DOHH2 (cell line): Measurements from ENCODE around the gene MACROD2.

Source experiments
- H3F3A ChIP-seq: fragments of 200-600 bp; sonication (generic), shearing (Covaris generic); 2 replicates; pipeline ENCODE4 v1.6.0; 2016; ENCODE audit warnings: antibody characterized with exemption, mild to moderate bottlenecking; ENCODE audit not compliant: control insufficient read depth, insufficient read depth
- H3K27ac ChIP-seq: fragments of 200-600 bp; sonication (generic); 2 replicates; pipeline ENCODE4 v1.5.1; 2014; ENCODE audit warnings: low read depth, mild to moderate bottlenecking, low read length, moderate library complexity
- H3K27me3 ChIP-seq: fragments of 200-600 bp; sonication (generic); 2 replicates; pipeline ENCODE4 v1.6.1; 2014; ENCODE audit warnings: mild to moderate bottlenecking, low read length, mixed read lengths; ENCODE audit not compliant: control insufficient read depth
- H3K36me3 ChIP-seq: fragments of 200-600 bp; sonication (generic); 2 replicates; pipeline ENCODE4 v1.6.1; 2014; ENCODE audit warnings: mild to moderate bottlenecking, low read length, moderate library complexity, mixed read lengths; ENCODE audit not compliant: control insufficient read depth
- H3K4me1 ChIP-seq: fragments of 200-600 bp; sonication (generic); 2 replicates; pipeline ENCODE4 v1.6.1; 2014; ENCODE audit warnings: mild to moderate bottlenecking, low read length, mixed read lengths; ENCODE audit not compliant: control insufficient read depth
- H3K4me2 ChIP-seq: fragments of 200-600 bp; sonication (generic); 2 replicates; pipeline ENCODE4 v1.6.0; 2014; ENCODE audit warnings: mild to moderate bottlenecking, low read length, moderate library complexity
- H3K4me3 ChIP-seq: fragments of 200-600 bp; sonication (generic); 2 replicates; pipeline ENCODE4 v1.5.1; 2014; ENCODE audit warnings: mild to moderate bottlenecking, low read length, mixed read lengths
- H3K79me2 ChIP-seq: fragments of 200-600 bp; sonication (generic); 2 replicates; pipeline ENCODE4 v1.6.1; 2014; ENCODE audit warnings: mild to moderate bottlenecking, low read length, mixed read lengths; ENCODE audit not compliant: control insufficient read depth
- H3K9me2 ChIP-seq: fragments of 200-600 bp; sonication (generic); replicated peaks from 2 replicates; pipeline ENCODE4 v1.6.1; 2014; ENCODE audit warnings: mild to moderate bottlenecking, low read length, mixed read lengths; ENCODE audit not compliant: control insufficient read depth
- H3K9me3 ChIP-seq: fragments of 200-600 bp; sonication (generic); 2 replicates; pipeline ENCODE4 v1.6.1; 2014; ENCODE audit warnings: antibody characterized with exemption, low read length, mixed read lengths; ENCODE audit not compliant: control insufficient read depth, insufficient read depth
- H4K20me1 ChIP-seq: fragments of 200-600 bp; sonication (generic); 2 replicates; pipeline ENCODE4 v1.6.0; 2014; ENCODE audit warnings: low read depth, mild to moderate bottlenecking, antibody characterized with exemption, low read length, moderate library complexity; ENCODE audit not compliant: control insufficient read depth, insufficient read depth
- EZH2phosphoT487 ChIP-seq: fragments of 200-600 bp; sonication (generic); IDR thresholded peaks from 2 replicates; pipeline ENCODE4 v1.6.1; 2017; ENCODE audit warnings: borderline replicate concordance, mild to moderate bottlenecking, antibody characterized with exemption, low read length, moderate library complexity, mixed read lengths
- TF ChIP-seq, protein P1 (sequence below): fragments of 200-600 bp; sonication (generic); IDR thresholded peaks from one replicate; pipeline ENCODE4 v1.5.1; 2014; ENCODE audit warnings: antibody characterized with exemption, mild to moderate bottlenecking, low read depth, low read length; ENCODE audit not compliant: poor library complexity, severe bottlenecking

Gene MACROD2

DNA sequence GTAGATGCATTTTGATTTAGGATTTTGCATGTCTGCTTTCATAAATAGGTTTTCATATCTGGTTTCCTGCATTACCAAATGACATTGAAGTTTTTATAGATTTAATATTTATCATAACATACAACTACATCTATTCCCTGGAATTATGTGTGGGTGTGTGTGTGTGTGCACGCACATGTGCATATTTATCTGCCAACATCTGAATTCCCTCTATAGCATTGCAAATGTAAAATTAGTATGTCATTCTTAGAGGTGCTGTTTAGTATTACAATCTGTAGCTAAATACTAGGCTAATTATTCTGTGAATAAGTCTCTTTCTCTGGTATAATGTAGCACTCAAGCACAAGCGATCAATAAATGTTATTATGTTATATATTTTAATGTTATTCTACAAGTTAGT is 820.0 kb downstream of the MACROD2 start:
- H4K20me1 ChIP-seq = no peaks in the 10 kb centered on the region
- no peak overlapping the region for H3K4me2 ChIP-seq
- TF ChIP-seq EZH2phosphoT487 = no peak
- TF ChIP-seq, protein P1, sequence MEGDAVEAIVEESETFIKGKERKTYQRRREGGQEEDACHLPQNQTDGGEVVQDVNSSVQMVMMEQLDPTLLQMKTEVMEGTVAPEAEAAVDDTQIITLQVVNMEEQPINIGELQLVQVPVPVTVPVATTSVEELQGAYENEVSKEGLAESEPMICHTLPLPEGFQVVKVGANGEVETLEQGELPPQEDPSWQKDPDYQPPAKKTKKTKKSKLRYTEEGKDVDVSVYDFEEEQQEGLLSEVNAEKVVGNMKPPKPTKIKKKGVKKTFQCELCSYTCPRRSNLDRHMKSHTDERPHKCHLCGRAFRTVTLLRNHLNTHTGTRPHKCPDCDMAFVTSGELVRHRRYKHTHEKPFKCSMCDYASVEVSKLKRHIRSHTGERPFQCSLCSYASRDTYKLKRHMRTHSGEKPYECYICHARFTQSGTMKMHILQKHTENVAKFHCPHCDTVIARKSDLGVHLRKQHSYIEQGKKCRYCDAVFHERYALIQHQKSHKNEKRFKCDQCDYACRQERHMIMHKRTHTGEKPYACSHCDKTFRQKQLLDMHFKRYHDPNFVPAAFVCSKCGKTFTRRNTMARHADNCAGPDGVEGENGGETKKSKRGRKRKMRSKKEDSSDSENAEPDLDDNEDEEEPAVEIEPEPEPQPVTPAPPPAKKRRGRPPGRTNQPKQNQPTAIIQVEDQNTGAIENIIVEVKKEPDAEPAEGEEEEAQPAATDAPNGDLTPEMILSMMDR = no peak
- no peaks in the 10 kb centered on the region for H3F3A ChIP-seq
- H3K4me1 ChIP-seq = no peaks in the 10 kb centered on the region
- H3K9me3 ChIP-seq = no peaks in the 10 kb centered on the region
- no peak overlapping the region for H3K27ac ChIP-seq
- H3K27me3 ChIP-seq = no peaks in the 10 kb centered on the region
- H3K4me3 ChIP-seq = no peak overlapping the region
- H3K9me2 ChIP-seq = no peaks in the 10 kb centered on the region
- no peaks in the 10 kb centered on the region for H3K79me2 ChIP-seq
- no peaks in the 10 kb centered on the region for H3K36me3 ChIP-seq

DNA sequence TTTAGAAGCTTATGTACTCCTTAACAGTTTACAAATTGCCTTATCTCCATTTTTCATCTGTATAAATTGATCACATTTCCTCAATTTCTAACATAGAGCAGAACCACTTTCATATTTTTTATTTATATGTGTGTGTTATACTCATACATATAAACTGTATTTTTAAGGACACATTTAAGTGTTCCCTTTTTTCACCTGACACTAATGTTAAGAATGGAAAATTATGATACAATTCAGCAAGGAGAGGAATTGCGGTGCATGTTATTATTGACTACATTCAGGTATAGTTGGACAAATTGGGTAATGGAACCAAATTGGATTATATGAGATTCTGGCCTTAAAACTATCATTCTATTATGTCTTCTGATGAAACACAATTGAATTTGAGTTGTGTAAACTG is 821.2 kb downstream of the MACROD2 start:
- Histone ChIP-seq H3K4me2 (no peak overlapping the region), H4K20me1 (no peaks in the 10 kb centered on the region), H3K79me2 (no peaks in the 10 kb centered on the region), H3K9me2 (no peaks in the 10 kb centered on the region), H3K27ac (no peak overlapping the region), H3K36me3 (no peaks in the 10 kb centered on the region), H3K9me3 (no peaks in the 10 kb centered on the region), H3K4me1 (no peaks in the 10 kb centered on the region), H3K27me3 (no peaks in the 10 kb centered on the region), H3K4me3 (no peak overlapping the region), H3F3A (no peaks in the 10 kb centered on the region)
- no peak for TF ChIP-seq EZH2phosphoT487
- TF ChIP-seq, protein P1 = no peak

DNA sequence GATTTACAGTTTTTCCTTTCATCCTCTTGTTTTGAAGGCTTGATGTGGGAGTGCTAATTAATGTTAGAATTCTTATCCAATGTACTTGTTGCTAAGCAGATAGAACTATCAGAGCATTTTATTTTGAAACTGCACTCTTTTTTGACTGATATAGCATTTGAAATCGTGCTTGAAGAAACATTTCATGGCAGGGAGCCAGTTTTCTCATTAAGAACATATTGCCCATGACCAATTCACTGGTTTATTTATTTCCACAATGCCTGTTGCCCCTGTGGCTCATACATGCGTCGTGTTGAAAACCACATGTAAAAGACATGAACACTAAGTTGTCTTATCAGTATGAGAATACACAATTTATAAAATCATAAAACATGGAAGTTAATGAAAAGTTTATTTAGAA is 821.8 kb downstream of the MACROD2 start:
- H3K36me3 ChIP-seq = no peaks in the 10 kb centered on the region
- no peaks in the 10 kb centered on the region for H3K27me3 ChIP-seq
- TF ChIP-seq, protein P1 = no peak
- no peak for TF ChIP-seq EZH2phosphoT487
- no peak overlapping the region for H3K27ac ChIP-seq
- H3K79me2 ChIP-seq = no peaks in the 10 kb centered on the region
- H3K4me2 ChIP-seq = no peak overlapping the region
- no peak overlapping the region for H3K4me3 ChIP-seq
- no peaks in the 10 kb centered on the region for H3K4me1 ChIP-seq
- no peaks in the 10 kb centered on the region for H3K9me2 ChIP-seq
- no peaks in the 10 kb centered on the region for H3F3A ChIP-seq
- no peaks in the 10 kb centered on the region for H3K9me3 ChIP-seq
- no peaks in the 10 kb centered on the region for H4K20me1 ChIP-seq

DNA sequence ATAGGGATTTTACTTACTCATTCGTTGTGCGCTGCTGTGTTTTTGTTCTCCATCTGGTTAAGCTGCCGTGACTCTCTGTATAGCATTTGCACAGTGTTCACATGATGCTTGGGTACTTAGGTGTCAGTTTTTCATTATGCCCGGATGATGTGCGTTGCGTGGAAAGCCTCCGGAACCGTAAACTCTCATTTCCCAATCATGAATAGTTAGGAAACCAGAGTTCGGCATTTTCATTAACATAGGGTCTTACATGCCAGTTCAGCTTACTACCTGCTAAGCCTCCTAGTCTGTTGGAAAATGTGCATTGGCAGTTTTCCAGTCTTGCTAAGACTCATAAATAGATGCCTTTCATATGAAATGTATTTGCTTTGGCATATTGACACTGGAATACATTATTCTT is 825.5 kb downstream of the MACROD2 start:
- H3K79me2 ChIP-seq = no peaks in the 10 kb centered on the region
- H4K20me1 ChIP-seq = no peaks in the 10 kb centered on the region
- no peaks in the 10 kb centered on the region for H3K27me3 ChIP-seq
- H3F3A ChIP-seq = no peaks in the 10 kb centered on the region
- no peaks in the 10 kb centered on the region for H3K9me2 ChIP-seq
- no peaks in the 10 kb centered on the region for H3K4me1 ChIP-seq
- H3K4me2 ChIP-seq = no peak overlapping the region
- TF ChIP-seq, protein P1 = no peak
- no peak for TF ChIP-seq EZH2phosphoT487
- no peaks in the 10 kb centered on the region for H3K36me3 ChIP-seq
- H3K27ac ChIP-seq = no peak overlapping the region
- no peaks in the 10 kb centered on the region for H3K9me3 ChIP-seq
- H3K4me3 ChIP-seq = no peak overlapping the region
